NCI-H2171 treated with DMSO at 0.1 percent for 48 hours (cell line): ENCODE data around the gene EIF4ENIF1.
"Not testable (repeated sequence)": the region's sequence is repeated elsewhere in the genome, so short reads cannot be mapped to it uniquely, and the experiment has no call there.

ENCODE experiments used
- DNase-seq: peaks from one replicate; lab custom pipeline; 2025; lab: John Stamatoyannopoulos, UW

Gene EIF4ENIF1

GRCh38 chr22:31493355-31493754, 3.7 kb upstream of the EIF4ENIF1 start:
- DNase-seq, result not testable (repeated sequence)

- no peak for DNase-seq
Measured at GRCh38 chr22:31492151-31492550, 2.5 kb upstream of the EIF4ENIF1 start.

GRCh38 chr22:31491218-31491962, 1.7 kb upstream of the EIF4ENIF1 start:
- peak; percentile 70 for DNase-seq

GRCh38 chr22:31490496-31490925, 869 bp upstream of the EIF4ENIF1 start:
- DNase-seq, result peak; percentile 33

GRCh38 chr22:31488988-31489617, 539 bp downstream of the EIF4ENIF1 start:
- DNase-seq, result no peak

- DNase-seq, result no peak
Measured at GRCh38 chr22:31488346-31488883, 1.2 kb downstream of the EIF4ENIF1 start.

- DNase-seq, result no peak
Measured at GRCh38 chr22:31486951-31487350, 2.7 kb downstream of the EIF4ENIF1 start.

- not testable (repeated sequence) for DNase-seq
Measured at GRCh38 chr22:31486369-31486768, 3.3 kb downstream of the EIF4ENIF1 start.

GRCh38 chr22:31482470-31482869, 7.2 kb downstream of the EIF4ENIF1 start:
- not testable (repeated sequence) for DNase-seq

- DNase-seq, result no peak
Measured at GRCh38 chr22:31481129-31481528, 8.5 kb downstream of the EIF4ENIF1 start.

GRCh38 chr22:31477329-31477728, 12.3 kb downstream of the EIF4ENIF1 start:
- no peak for DNase-seq

GRCh38 chr22:31475800-31476199, 13.8 kb downstream of the EIF4ENIF1 start:
- DNase-seq, result no peak

- no peak for DNase-seq
Measured at GRCh38 chr22:31474743-31475142, 14.9 kb downstream of the EIF4ENIF1 start.

- DNase-seq, result no peak
Measured at GRCh38 chr22:31465307-31465706, 24.3 kb downstream of the EIF4ENIF1 start.

GRCh38 chr22:31461699-31462098, 27.9 kb downstream of the EIF4ENIF1 start:
- DNase-seq, result no peak

- DNase-seq, result peak; percentile 43
Measured at GRCh38 chr22:31451709-31452571, 37.7 kb downstream of the EIF4ENIF1 start.

- DNase-seq, result no peak
Measured at GRCh38 chr22:31449506-31449905, 40.1 kb downstream of the EIF4ENIF1 start.

- DNase-seq, result no peak
Measured at GRCh38 chr22:31448382-31448781, 41.3 kb downstream of the EIF4ENIF1 start.

- DNase-seq, result no peak
Measured at GRCh38 chr22:31447337-31447736, 42.3 kb downstream of the EIF4ENIF1 start.

- DNase-seq, result no peak
Measured at GRCh38 chr22:31446767-31447166, 42.9 kb downstream of the EIF4ENIF1 start.

GRCh38 chr22:31446208-31446607, 43.4 kb downstream of the EIF4ENIF1 start:
- no peak for DNase-seq

- DNase-seq, result no peak
Measured at GRCh38 chr22:31445642-31446041, 44.0 kb downstream of the EIF4ENIF1 start.
